Measurements from ENCODE around the gene PDIK1L.

The PDIK1L gene

GRCh38 chr1:26119892-26120608 is 8.4 kb downstream of the PDIK1L start:
- Histone ChIP-seq H3K27me3 (replicated peaks; ENCODE audit: control insufficient read depth, insufficient read depth, low read length, poor library complexity, severe bottlenecking) (no peaks in the 10 kb centered on the region), H3K4me3 (ENCODE audit: insufficient read depth, low read depth, low read length, poor library complexity, severe bottlenecking) (no peak overlapping the region), H3K36me3 (ENCODE audit: control insufficient read depth, insufficient read depth, low read length) (peaks cover 29% of the 10 kb centered on the region), H3K4me1 (ENCODE audit: control insufficient read depth, insufficient read depth, low read length, poor library complexity, severe bottlenecking) (peaks cover 3% of the 10 kb centered on the region), H3K9me3 (ENCODE audit: control insufficient read depth, low read length) (no peaks in the 10 kb centered on the region), H3K27ac (ENCODE audit: insufficient read depth, low read length, poor library complexity, severe bottlenecking) (no peak overlapping the region)
- no peak for DNase-seq

- Histone ChIP-seq H3K27me3 (replicated peaks; ENCODE audit: control insufficient read depth, insufficient read depth, low read length, poor library complexity, severe bottlenecking) (no peaks in the 10 kb centered on the region), H3K9me3 (ENCODE audit: control insufficient read depth, low read length) (no peaks in the 10 kb centered on the region), H3K4me3 (ENCODE audit: insufficient read depth, low read depth, low read length, poor library complexity, severe bottlenecking) (no peak overlapping the region), H3K36me3 (ENCODE audit: control insufficient read depth, insufficient read depth, low read length) (peaks cover 18% of the 10 kb centered on the region), H3K27ac (ENCODE audit: insufficient read depth, low read length, poor library complexity, severe bottlenecking) (no peak overlapping the region), H3K4me1 (ENCODE audit: control insufficient read depth, insufficient read depth, low read length, poor library complexity, severe bottlenecking) (peaks cover 9% of the 10 kb centered on the region)
- no peak for DNase-seq
Observed at GRCh38 chr1:26121854-26122773, 10.5 kb downstream of the PDIK1L start.

GRCh38 chr1:26122988-26123973 is 11.7 kb downstream of the PDIK1L start:
- Histone ChIP-seq H3K4me3 (ENCODE audit: insufficient read depth, low read depth, low read length, poor library complexity, severe bottlenecking) (no peak overlapping the region), H3K27ac (ENCODE audit: insufficient read depth, low read length, poor library complexity, severe bottlenecking) (peak overlapping the region; percentile 5), H3K9me3 (ENCODE audit: control insufficient read depth, low read length) (no peaks in the 10 kb centered on the region), H3K4me1 (ENCODE audit: control insufficient read depth, insufficient read depth, low read length, poor library complexity, severe bottlenecking) (peaks cover 18% of the 10 kb centered on the region), H3K27me3 (replicated peaks; ENCODE audit: control insufficient read depth, insufficient read depth, low read length, poor library complexity, severe bottlenecking) (no peaks in the 10 kb centered on the region), H3K36me3 (ENCODE audit: control insufficient read depth, insufficient read depth, low read length) (peaks cover 18% of the 10 kb centered on the region)
- no peak for DNase-seq

- Histone ChIP-seq H3K9me3 (ENCODE audit: control insufficient read depth, low read length) (no peaks in the 10 kb centered on the region), H3K27ac (ENCODE audit: insufficient read depth, low read length, poor library complexity, severe bottlenecking) (no peak overlapping the region), H3K4me1 (ENCODE audit: control insufficient read depth, insufficient read depth, low read length, poor library complexity, severe bottlenecking) (peaks cover 18% of the 10 kb centered on the region), H3K4me3 (ENCODE audit: insufficient read depth, low read depth, low read length, poor library complexity, severe bottlenecking) (no peak overlapping the region), H3K27me3 (replicated peaks; ENCODE audit: control insufficient read depth, insufficient read depth, low read length, poor library complexity, severe bottlenecking) (no peaks in the 10 kb centered on the region), H3K36me3 (ENCODE audit: control insufficient read depth, insufficient read depth, low read length) (peaks cover 7% of the 10 kb centered on the region)
- no peak for DNase-seq
Observed at GRCh38 chr1:26124418-26125331, 13.1 kb downstream of the PDIK1L start.

GRCh38 chr1:26125382-26125781 is 13.8 kb downstream of the PDIK1L start:
- DNase-seq: no peak
- Histone ChIP-seq H3K9me3 (ENCODE audit: control insufficient read depth, low read length) (no peaks in the 10 kb centered on the region), H3K27ac (ENCODE audit: insufficient read depth, low read length, poor library complexity, severe bottlenecking) (peak overlapping the region; percentile 56), H3K27me3 (replicated peaks; ENCODE audit: control insufficient read depth, insufficient read depth, low read length, poor library complexity, severe bottlenecking) (no peaks in the 10 kb centered on the region), H3K36me3 (ENCODE audit: control insufficient read depth, insufficient read depth, low read length) (no peaks in the 10 kb centered on the region), H3K4me3 (ENCODE audit: insufficient read depth, low read depth, low read length, poor library complexity, severe bottlenecking) (no peak overlapping the region), H3K4me1 (ENCODE audit: control insufficient read depth, insufficient read depth, low read length, poor library complexity, severe bottlenecking) (peaks cover 18% of the 10 kb centered on the region)

- H3K9me3 ChIP-seq (ENCODE audit: control insufficient read depth, low read length): no peaks in the 10 kb centered on the region
- peak overlapping the region; percentile 0 for H3K4me3 ChIP-seq (ENCODE audit: insufficient read depth, low read depth, low read length, poor library complexity, severe bottlenecking)
- H3K27me3 ChIP-seq (replicated peaks; ENCODE audit: control insufficient read depth, insufficient read depth, low read length, poor library complexity, severe bottlenecking): no peaks in the 10 kb centered on the region
- no peak for DNase-seq
- peaks cover 18% of the 10 kb centered on the region for H3K4me1 ChIP-seq (ENCODE audit: control insufficient read depth, insufficient read depth, low read length, poor library complexity, severe bottlenecking)
- no peaks in the 10 kb centered on the region for H3K36me3 ChIP-seq (ENCODE audit: control insufficient read depth, insufficient read depth, low read length)
- H3K27ac ChIP-seq (ENCODE audit: insufficient read depth, low read length, poor library complexity, severe bottlenecking): peak overlapping the region; percentile 56
Observed at GRCh38 chr1:26125946-26126320, 14.3 kb downstream of the PDIK1L start.

- peak overlapping the region; percentile 61 for H3K27ac ChIP-seq (ENCODE audit: insufficient read depth, low read length, poor library complexity, severe bottlenecking)
- peak; percentile 31 to 54 (median 54) for DNase-seq
- H3K36me3 ChIP-seq (ENCODE audit: control insufficient read depth, insufficient read depth, low read length): no peaks in the 10 kb centered on the region
- no peaks in the 10 kb centered on the region for H3K27me3 ChIP-seq (replicated peaks; ENCODE audit: control insufficient read depth, insufficient read depth, low read length, poor library complexity, severe bottlenecking)
- no peaks in the 10 kb centered on the region for H3K9me3 ChIP-seq (ENCODE audit: control insufficient read depth, low read length)
- peak overlapping the region; percentile 33 for H3K4me3 ChIP-seq (ENCODE audit: insufficient read depth, low read depth, low read length, poor library complexity, severe bottlenecking)
- H3K4me1 ChIP-seq (ENCODE audit: control insufficient read depth, insufficient read depth, low read length, poor library complexity, severe bottlenecking): peaks cover 18% of the 10 kb centered on the region
Observed at GRCh38 chr1:26126321-26127084, 14.9 kb downstream of the PDIK1L start.

- Histone ChIP-seq H3K9me3 (ENCODE audit: control insufficient read depth, low read length) (no peaks in the 10 kb centered on the region), H3K4me1 (ENCODE audit: control insufficient read depth, insufficient read depth, low read length, poor library complexity, severe bottlenecking) (peaks cover 18% of the 10 kb centered on the region), H3K36me3 (ENCODE audit: control insufficient read depth, insufficient read depth, low read length) (no peaks in the 10 kb centered on the region), H3K27ac (ENCODE audit: insufficient read depth, low read length, poor library complexity, severe bottlenecking) (no peak overlapping the region), H3K27me3 (replicated peaks; ENCODE audit: control insufficient read depth, insufficient read depth, low read length, poor library complexity, severe bottlenecking) (no peaks in the 10 kb centered on the region), H3K4me3 (ENCODE audit: insufficient read depth, low read depth, low read length, poor library complexity, severe bottlenecking) (no peak overlapping the region)
- no peak for DNase-seq
Observed at GRCh38 chr1:26127235-26128163, 15.9 kb downstream of the PDIK1L start.
